DMS79 (cell line): ENCODE results near the gene NFKBIE.
A peak's percentile ranks its signal among the peaks of the same experiment; 100 is the strongest.
"Not testable (repeated sequence)": the region's sequence is repeated elsewhere in the genome, so short reads cannot be mapped to it uniquely, and the experiment has no call there.

Source experiments
- DNase-seq: peaks from one replicate; lab custom pipeline; 2025; lab: John Stamatoyannopoulos, UW

NFKBIE gene

GRCh38 chr6:44245391-44245911, 19.9 kb downstream of the NFKBIE start:
- no peak for DNase-seq

GRCh38 chr6:44243345-44243744, 22.0 kb downstream of the NFKBIE start:
- DNase-seq: no peak

DNA sequence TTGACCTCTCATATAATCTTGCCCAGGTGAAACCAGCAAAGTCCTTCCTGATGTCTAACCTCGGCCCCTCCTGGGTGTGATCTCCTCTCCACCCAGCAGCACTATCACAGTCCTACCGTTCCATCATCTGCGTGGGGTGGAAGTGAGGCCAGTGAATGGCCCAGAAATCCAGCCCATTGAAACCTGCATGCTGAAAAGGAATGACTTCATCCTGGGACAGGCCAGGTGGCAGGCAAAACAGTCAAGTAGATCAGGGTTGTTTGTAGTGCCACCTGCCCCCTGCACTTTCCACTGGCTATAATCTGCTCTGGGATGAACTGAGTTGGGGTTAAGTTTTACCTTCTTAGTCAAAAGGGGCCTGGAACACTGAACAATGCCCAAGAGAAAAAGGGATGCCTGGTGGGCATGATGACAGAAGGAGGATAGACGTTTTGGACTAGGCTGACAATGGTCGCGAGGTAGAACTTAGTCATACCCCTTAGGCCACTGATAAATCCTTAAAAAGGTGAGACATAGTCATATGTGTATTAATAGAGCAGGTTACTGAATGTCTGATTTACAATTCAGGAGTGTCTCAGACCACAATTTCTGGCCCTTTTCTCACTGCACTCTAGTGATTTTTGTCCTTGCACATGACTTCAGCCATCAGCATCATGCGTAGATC, 26.5 kb downstream of the NFKBIE start:
- no peak for DNase-seq

GRCh38 chr6:44237813-44238433, 27.4 kb downstream of the NFKBIE start:
- no peak for DNase-seq

DNA sequence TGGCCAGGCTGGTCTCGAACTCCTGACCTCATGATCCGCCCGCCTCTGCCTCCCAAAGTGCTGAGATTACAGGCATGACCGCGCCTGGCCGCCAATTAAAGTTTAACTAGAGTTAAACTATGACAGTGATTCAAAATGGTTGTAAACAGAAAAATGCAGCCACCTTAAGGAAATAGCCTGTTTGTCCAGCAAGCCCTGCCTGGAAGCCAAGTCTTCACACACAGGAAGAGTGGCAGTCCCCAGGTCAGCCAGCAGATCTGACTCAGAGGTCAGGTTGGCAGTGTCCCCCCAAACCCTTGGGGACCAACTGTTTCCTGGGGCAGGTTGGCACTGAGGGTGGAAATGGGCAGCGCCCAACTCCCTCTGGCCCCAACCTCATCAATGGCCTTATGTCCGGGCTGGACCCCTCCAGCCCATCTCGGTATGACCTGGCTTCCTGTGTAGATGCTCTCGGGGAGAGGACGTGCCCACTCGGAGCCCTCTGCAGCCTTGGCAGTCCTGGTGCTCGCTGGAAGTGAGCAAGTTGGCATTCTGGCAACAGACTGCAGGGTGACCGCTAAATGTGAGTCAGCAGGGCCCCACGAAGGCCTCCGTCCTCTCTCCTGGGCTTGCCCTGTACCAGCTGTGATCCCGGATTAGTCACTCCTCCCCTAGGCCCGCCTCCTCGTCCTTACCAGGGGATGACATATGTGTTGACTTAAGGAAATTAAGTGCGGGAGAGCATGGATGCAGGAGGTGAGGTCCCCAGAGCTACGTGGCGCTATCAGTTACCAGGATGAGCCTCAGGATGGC, 28.1 kb downstream of the NFKBIE start:
- DNase-seq: peak; percentile 72

DNA sequence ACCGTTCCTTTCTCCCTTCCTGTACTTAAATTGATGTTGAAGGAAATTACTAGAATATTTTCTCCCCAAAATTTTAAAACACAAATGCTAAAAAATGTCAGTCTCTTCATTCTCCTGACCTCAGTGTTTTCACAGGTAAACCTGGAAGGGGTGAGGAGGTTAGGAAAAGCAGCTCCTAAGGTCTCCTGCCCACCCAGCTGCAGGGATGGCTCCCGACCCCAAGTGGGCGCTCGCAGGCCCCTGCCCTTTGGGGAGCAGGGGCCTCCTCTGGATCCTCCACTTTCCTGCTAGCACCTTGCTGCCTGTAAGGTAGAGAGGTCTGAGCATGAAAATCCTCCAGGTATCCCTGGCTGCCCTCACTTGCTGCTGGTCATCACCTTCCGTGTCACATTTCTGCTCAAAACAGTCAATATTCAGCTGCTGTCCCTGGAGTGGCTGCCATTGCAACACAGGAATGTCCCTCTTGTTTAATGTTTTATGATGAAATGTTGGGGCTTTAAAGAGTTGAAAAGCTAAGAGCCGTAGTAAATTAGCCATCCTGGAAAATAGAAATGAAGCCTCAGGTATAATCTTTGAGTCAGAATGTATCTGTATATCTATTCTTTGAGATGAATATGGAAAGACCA, 29.3 kb downstream of the NFKBIE start:
- no peak for DNase-seq

GRCh38 chr6:44235269-44235668, 30.1 kb downstream of the NFKBIE start:
- no peak for DNase-seq

DNA sequence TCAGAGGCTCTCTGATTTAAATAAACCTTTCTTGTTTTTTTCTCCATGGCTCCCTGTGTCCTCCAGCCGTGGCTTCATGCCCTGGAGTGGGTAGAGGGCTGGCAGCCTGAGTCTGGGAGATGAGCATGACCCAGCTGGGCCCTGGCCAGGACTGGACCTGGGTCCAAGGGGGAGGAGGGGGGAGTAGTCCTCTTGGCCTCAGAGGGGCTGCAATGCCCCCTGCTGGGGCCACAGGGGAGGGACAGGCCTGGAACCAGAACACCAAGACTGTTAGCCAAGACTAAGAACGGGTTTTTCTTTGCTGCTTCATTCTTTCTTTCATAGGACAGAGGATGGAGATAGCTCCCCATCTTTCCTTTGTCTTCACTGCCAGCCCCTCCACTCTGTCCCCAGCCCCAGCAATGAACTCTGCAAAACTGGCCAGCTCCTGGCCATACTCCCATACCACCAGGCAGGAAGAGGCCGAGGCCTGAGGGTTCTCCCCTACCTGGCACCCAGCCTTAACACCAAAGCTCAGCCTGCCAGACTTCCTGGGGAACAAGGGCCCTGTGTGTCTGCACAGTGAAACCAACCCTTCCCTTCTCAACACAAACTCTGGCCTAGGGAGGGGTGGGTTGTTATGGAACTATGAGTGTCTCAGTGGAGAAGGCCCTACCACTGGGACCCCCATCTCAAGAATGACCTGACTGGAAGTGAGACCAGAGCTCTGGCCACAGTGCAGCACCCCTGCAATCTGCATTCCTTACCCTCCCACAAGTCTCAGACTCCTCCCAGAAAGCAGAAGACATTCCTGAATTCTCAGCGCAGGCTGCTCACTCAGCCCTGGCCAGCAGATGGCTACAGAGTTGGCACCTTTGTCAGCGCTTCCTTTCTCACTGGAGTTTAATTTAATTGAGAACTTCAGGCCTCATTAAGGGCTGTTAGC, 31.0 kb downstream of the NFKBIE start:
- DNase-seq: no peak

GRCh38 chr6:44233567-44234100, 31.7 kb downstream of the NFKBIE start:
- DNase-seq: no peak

DNA sequence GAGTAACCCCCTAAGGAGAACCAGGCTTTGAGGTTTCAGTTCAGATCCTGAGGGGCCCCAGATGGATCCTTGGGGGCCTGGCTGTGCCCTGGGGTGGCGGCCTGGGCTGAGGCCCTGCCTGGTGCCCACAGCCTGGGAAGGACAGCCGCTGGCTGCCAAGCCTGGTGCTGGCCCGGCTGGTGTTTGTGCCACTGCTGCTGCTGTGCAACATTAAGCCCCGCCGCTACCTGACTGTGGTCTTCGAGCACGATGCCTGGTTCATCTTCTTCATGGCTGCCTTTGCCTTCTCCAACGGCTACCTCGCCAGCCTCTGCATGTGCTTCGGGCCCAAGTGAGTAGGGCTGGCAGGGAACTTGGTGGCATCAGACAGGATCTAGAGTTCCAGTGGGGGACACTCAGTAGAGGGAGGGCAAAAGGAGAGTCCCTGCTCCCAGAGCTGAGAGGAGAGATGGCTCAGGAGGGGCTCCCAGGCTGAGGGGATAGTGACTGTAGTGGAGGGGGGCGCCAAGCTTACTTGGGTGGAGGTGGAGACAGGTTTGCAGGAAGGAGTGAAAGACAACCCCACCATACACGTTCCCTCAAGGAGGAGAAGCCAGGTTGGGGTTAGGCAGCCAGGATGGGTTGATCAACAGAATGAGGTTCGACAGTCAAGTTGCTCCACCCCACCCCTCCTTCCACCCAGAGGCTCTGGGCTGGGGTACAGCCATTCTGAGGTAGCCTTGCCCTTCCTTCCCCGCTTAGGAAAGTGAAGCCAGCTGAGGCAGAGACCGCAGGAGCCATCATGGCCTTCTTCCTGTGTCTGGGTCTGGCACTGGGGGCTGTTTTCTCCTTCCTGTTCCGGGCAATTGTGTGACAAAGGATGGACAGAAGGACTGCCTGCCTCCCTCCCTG, 32.4 kb downstream of the NFKBIE start:
- DNase-seq: no peak

DNA sequence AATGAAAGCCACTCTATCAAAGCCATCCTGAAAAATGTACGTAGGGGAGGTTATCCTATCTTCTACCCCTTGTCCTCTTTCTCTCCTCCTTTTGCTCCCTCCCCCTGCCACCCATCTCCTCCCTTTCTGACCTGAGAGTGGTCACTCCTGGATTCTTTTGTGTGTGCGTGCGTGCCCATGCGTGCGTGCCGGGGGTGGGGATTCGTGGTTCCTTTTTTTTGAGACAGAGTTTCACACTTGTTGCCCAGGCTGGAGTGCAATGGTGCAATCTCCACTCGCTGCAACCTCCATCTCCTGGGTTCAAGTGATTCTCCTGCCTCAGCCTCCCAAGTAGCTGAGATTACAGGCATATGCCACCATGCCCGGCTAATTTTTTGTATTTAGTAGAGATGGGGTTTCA, 33.9 kb downstream of the NFKBIE start:
- DNase-seq: not testable (repeated sequence)

- no peak for DNase-seq
These were observed 35.2 kb downstream of the NFKBIE start for GRCh38 chr6:44230034-44230675.

GRCh38 chr6:44229376-44230033, 35.8 kb downstream of the NFKBIE start:
- no peak for DNase-seq

GRCh38 chr6:44228836-44229235, 36.5 kb downstream of the NFKBIE start:
- DNase-seq: no peak

DNA sequence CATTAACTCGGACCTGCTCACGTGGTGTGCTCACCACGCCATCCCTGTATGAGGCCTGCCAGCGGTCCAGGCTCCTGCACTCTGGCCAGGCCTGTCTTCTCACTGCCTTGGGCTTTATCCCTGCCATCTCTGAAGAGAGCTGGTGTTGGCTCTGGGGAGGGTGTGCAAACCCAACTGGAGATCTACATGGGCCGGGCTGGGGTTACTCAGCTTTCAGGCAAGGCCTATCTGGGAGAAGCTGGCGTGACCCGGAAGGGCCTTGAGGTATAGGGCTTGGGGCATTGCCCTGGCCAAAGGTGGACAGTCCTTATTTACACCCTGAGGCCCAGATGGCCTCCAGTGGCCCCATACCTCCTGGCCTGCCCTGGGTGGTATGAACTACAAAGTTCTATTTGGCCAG, 36.9 kb downstream of the NFKBIE start:
- DNase-seq: no peak

DNA sequence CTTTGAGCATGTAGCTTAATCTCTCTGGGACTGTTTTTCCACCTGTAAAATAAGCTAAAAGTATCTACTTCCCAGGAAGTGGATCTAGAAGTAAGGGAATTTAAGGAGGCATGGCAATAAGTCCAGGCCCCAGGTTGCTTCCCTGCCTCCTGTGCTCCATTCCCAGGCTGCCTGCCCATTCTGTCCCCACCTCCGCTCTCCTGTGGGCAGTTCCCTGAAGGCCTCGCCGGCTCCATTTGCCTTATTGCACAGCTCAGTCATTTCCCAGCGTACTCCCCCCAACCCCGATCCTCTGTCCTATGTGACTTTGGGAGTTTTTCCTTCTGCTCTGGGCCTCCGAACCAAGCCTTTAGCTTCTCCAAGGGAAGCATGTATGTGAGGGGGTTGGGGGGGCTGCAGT, 37.3 kb downstream of the NFKBIE start:
- no peak for DNase-seq

GRCh38 chr6:44227148-44227793, 38.1 kb downstream of the NFKBIE start:
- no peak for DNase-seq

GRCh38 chr6:44226368-44227147, 38.8 kb downstream of the NFKBIE start:
- DNase-seq: no peak
